Tibial artery (tissue), 4 donors: ENCODE results near the gene CD8B.

Source experiments
- DNase-seq, 2 donors: peaks; one replicate each; pipeline ENCODE4 v3.0.0-alpha.2; 2019
- H3K27ac ChIP-seq, 2 donors: fragments of 200-600 bp; sonication (generic) in 1 of 2; 1 replicate in 1 of 2; 2 replicates in 1 of 2; pipeline ENCODE4 v1.5.1; 2018 to 2019; ENCODE audit warnings: mild to moderate bottlenecking in 1 of 2
- H3K27me3 ChIP-seq, 2 donors: fragments of 200-600 bp; sonication (generic) in 1 of 2; one replicate each; pipeline versions ENCODE4 v1.5.1 to v1.6.0; 2016 to 2019
- H3K36me3 ChIP-seq, 3 donors: fragments of 200-600 bp; sonication (generic) in 2 of 3; one replicate each; pipeline ENCODE4 v1.5.1; 2016 to 2019; ENCODE audit warnings: mild to moderate bottlenecking in 2 of 3
- H3K4me1 ChIP-seq, 4 donors: fragments of 200-600 bp; sonication (generic) in 2 of 4; 1 replicate in 3 of 4; 2 replicates in 1 of 4; pipeline ENCODE4 v1.5.1; 2016 to 2019
- H3K4me3 ChIP-seq, 2 donors: fragments of 200-600 bp; sonication (generic) in 1 of 2; 1 replicate in 1 of 2; 2 replicates in 1 of 2; pipeline ENCODE4 v1.5.1; 2018 to 2019; ENCODE audit warnings: mild to moderate bottlenecking in 2 of 2
- H3K9me3 ChIP-seq, 3 donors: fragments of 200-600 bp; sonication (generic) in 1 of 3; one replicate each; pipeline ENCODE4 v1.5.1; 2016 to 2019
- CTCF ChIP-seq, 2 experiments: fragments of 200-600 bp in 1 of 2; fragments of 450-650 bp in 1 of 2; IDR thresholded peaks; one replicate each; pipeline ENCODE4 v1.5.1; 2017 to 2019; ENCODE audit warnings: antibody characterized with exemption in 2 of 2, mild to moderate bottlenecking in 1 of 2, moderate library complexity in 1 of 2
- intact Hi-C: fragments of 100-400 bp; cut with DNase I; formaldehyde crosslinking; loops from one replicate; pipeline ENCODE4 v1.15.0; 2023; ENCODE audit warnings: low total_unique reads

The CD8B gene

DNA sequence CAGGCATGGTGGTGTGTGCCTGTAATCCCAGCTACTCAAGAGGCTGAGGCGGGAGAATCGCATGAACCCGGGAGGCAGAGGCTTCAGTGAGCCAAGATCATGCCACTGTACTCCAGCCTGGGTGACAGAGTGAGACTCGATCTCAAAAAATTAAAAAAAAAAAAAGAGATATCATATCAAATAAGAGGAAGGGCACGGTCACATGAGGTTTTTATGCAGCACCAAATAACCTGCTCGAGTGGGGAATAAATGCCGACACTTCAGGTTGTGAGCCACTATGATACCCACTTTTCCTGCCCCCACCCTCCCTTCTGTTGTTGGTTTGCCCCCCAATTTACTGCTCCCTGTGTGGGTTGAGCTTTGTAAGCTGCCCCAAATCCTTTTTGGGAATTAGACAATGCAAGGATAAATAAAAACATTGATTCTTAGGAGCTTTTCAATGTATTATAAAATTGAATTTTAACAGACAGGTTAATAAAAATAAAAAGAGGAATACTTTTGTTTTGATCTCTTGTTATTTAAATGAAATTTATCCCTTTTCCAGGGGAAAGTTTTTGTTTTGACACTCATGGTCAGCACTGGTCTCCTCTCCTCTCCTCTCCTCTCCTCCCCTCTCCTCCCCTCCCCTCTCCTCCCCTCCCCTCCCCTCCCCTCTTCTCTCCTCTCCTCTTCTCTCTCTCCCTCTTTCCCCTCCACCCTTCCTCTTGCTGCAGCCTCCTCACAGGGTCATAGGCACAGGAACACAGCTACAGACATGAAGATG, 29.2 kb downstream of the CD8B start:
- DNase-seq, result no peak
- Histone ChIP-seq H3K36me3 (no peaks in the 10 kb centered on the region), H3K4me1 (peaks cover 0 to 6% (median 0%) of the 10 kb centered on the region in 4 donors), H3K27ac (no peak overlapping the region), H3K9me3 (no peaks in the 10 kb centered on the region), H3K4me3 (no peak overlapping the region), H3K27me3 (no peaks in the 10 kb centered on the region)
- no peak for TF ChIP-seq CTCF (IDR thresholded peaks at IDR 0.05)
- intact Hi-C loops, result no loop called here

DNA sequence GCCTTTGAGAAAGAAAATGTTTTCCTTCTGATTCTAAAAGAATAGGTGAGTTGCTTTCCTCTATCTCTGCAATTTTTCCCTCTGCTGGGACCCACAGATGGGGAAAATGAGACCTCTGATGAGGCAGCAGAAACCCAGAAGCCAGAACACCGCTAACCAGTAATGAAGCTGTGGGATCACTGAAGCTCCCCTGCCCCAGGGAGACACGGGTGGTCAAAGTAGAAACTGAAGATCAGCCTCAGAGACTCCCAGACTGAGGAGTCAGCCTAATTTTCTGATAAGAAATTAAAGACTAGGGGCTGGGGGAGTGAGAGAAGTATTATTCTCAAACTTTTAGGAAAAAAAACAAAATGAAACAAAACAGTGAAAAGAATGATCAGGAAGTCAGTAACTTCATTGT, 30.1 kb downstream of the CD8B start:
- TF ChIP-seq CTCF (IDR thresholded peaks at IDR 0.05), result no peak
- no peaks in the 10 kb centered on the region for H3K9me3 ChIP-seq
- H3K36me3 ChIP-seq, result no peaks in the 10 kb centered on the region
- H3K4me3 ChIP-seq, result no peak overlapping the region
- H3K27me3 ChIP-seq, result no peaks in the 10 kb centered on the region
- no peaks in the 10 kb centered on the region for H3K4me1 ChIP-seq
- no peak for DNase-seq
- intact Hi-C loops, result no loop called here
- H3K27ac ChIP-seq, result no peak overlapping the region

DNA sequence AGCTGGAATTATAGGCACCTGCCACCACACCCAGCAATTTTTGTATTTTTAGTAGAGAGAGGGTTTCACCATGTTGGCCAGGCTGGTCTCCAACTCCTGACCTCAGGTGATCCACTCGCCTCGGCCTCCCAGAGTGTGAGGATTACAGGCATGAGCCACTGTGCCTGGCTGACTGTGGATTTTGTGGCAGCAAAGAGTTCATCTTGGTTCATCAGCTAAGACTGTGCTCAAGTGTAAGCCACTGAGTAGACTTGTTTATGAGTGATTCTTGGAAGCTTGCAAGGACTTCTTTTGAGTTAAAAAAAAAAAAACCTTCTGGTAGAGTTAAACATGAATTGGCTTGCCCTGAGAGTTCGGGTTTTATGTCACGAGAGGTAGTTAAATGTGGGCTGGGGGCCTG, 34.7 kb downstream of the CD8B start:
- intact Hi-C loops, result no loop called here
- DNase-seq, result no peak
- TF ChIP-seq CTCF (IDR thresholded peaks at IDR 0.05), result no peak
- Histone ChIP-seq H3K27me3 (no peaks in the 10 kb centered on the region), H3K4me3 (no peak overlapping the region), H3K27ac (no peak overlapping the region), H3K4me1 (no peaks in the 10 kb centered on the region), H3K36me3 (no peaks in the 10 kb centered on the region), H3K9me3 (peaks cover 0 to 12% (median 4%) of the 10 kb centered on the region in 3 donors)

DNA sequence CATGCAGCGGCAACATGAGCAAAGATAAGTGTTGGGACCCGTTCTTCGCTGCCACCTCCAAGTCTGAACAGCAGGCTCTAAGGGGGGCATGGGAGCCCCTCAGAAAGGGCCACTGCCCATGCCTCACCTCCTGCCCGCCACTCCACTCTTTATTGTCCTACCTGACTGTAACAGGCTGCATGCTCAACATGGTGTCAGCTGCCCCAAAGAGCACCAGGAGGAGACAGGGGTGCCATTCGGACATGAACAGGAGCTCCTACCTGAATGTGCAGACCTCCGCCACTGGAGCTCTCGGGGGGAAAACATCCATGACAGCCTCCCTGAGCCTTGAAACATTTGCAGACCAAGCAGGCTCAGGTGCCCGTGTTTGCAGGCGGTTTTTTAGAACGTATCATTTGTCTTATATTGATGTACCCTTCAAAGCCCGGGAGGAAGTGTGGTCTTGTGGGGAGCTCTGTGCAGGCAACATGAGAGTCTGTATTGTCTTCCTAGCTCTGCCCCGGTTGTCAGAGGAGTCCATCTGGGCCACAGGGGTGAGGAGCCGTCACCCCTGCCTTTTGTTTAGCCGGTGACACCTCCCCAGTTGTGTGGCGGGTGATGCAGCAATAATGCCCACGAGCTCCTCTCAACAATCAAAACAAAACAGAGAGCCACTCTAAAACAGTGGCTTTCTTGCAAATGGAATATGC, 35.8 kb downstream of the CD8B start:
- peaks cover 0 to 14% (median 4%) of the 10 kb centered on the region in 3 donors for H3K9me3 ChIP-seq
- H3K27me3 ChIP-seq, result no peaks in the 10 kb centered on the region
- no peaks in the 10 kb centered on the region for H3K36me3 ChIP-seq
- no peaks in the 10 kb centered on the region for H3K4me1 ChIP-seq
- H3K27ac ChIP-seq, result no peak overlapping the region
- no peak for DNase-seq
- no peak for TF ChIP-seq CTCF (IDR thresholded peaks at IDR 0.05)
- intact Hi-C loops, result no loop called here
- no peak overlapping the region for H3K4me3 ChIP-seq

DNA sequence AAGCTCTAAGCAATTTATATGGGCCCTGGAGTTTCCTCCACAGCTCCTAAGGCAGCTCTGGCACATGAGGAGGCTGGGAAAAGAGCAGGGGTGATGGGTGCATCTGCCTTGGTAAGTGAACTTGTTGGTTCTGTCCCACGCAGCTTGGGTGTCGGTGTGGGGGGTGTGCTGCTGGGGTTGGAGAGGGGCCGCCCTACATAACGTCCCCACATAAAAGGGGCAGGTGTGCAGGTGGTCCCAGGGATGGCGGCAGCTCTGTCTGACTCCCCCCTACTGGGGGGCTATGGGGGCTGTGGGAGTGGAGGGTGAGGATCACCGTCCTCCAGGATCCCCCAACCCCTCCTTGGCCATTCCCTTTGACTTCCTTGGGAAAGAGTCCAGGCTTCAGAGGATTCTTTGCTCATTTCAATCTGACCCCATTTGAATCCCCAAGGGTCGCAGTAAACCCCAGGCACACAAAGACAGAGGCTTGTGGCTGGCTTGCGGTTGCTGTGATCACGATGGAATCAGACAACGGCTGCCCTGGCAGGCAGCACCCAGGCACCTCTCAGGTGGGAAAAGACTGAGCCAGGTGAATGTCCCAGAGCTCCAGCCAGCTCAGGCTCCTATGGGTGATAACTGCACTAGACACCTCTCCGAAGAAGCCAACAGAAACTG, 36.5 kb downstream of the CD8B start:
- Histone ChIP-seq H3K27me3 (no peaks in the 10 kb centered on the region), H3K4me3 (no peak overlapping the region), H3K4me1 (no peaks in the 10 kb centered on the region), H3K27ac (no peak overlapping the region), H3K9me3 (peaks cover 0 to 14% (median 4%) of the 10 kb centered on the region in 3 donors), H3K36me3 (no peaks in the 10 kb centered on the region)
- intact Hi-C loops, result no loop called here
- TF ChIP-seq CTCF (IDR thresholded peaks at IDR 0.05), result no peak
- DNase-seq, result no peak
